ENCODE data around the gene SORCS2.

DNA sequence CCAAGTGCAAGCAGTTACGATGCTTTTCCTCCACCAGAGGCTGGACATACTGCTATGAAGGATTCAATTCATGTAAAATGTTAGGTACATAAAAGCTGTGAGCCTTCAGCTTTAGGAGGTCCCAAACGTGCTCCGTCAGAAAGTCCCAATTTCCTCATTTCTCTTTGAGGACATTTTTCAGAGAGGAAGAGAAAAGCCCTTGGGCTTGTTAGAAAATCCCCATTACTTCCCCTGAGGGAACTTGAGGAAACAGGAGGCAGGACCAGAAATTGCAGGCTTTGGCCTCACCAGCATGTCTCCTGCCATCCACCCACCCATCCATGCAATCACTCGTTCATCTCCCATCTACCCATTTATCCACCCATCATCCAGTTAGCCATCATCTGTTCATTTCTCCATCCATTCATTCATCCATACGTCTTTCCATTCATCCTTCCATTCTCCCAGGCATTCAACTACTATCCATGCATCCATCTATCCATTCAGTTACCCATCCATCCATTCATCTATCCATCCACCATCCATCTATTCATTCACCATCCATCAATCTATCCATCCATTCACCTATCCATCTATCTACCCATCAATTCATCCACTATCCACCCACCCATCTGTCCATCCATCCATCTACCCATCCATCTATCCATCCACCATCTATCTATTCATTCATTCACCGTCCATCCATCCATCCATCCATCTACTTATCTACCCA lies 523.8 kb downstream of the SORCS2 start:
- TF ChIP-seq, protein P1, sequence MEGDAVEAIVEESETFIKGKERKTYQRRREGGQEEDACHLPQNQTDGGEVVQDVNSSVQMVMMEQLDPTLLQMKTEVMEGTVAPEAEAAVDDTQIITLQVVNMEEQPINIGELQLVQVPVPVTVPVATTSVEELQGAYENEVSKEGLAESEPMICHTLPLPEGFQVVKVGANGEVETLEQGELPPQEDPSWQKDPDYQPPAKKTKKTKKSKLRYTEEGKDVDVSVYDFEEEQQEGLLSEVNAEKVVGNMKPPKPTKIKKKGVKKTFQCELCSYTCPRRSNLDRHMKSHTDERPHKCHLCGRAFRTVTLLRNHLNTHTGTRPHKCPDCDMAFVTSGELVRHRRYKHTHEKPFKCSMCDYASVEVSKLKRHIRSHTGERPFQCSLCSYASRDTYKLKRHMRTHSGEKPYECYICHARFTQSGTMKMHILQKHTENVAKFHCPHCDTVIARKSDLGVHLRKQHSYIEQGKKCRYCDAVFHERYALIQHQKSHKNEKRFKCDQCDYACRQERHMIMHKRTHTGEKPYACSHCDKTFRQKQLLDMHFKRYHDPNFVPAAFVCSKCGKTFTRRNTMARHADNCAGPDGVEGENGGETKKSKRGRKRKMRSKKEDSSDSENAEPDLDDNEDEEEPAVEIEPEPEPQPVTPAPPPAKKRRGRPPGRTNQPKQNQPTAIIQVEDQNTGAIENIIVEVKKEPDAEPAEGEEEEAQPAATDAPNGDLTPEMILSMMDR (IDR thresholded peaks at IDR 0.05) = no peak
- TF ChIP-seq POLR2A (IDR thresholded peaks at IDR 0.05) (no peak), EP300 (IDR thresholded peaks at IDR 0.05) (no peak), POLR2AphosphoS5 (IDR thresholded peaks at IDR 0.05) (no peak)
